ENCODE measurements around the gene DLG2. TPM values are rescaled to one million over a fixed set of nuclear protein-coding genes. Genes with fewer than 3 reads are reported as not detected.

DLG2 gene
- total and polyA plus RNA-seq, 2 of the 8 experiments (the other 6 are each of a cell fraction or from before 2014, with no cell fraction given) = 1.7 to 14.3 TPM

DNA sequence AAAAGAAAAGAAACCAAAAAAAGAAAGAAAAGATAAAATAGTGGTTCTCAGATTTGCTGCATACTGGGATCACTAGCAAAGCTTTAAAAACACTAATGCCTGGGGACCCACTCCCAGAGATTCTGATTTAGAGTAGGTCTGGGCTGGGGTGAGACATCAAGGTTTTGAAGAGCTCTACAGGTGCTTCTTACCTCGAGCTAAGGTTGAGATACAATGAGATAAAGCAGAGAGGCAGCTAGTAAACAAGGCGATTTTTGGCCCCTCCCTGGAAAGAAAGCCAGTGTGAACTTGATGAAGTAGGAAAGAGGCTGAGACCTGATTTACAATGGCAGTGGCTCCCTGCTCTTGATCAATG, 2013.4 kb downstream of the DLG2 start (continued):
- no peak for TF ChIP-seq RBBP5 (IDR thresholded peaks at IDR 0.05; ENCODE audit: borderline replicate concordance, low read depth, low read length)
- no peak for TF ChIP-seq TCF12 (IDR thresholded peaks at IDR 0.05; ENCODE audit: low read depth, low read length)
